Germinal center (tissue), 1 donor: ENCODE results near the gene COBL.

ENCODE experiments used
- DNase-seq: peaks from one replicate; pipeline ENCODE4 v3.0.0; 2012; ENCODE audit warnings: mixed read lengths, low spot score

The COBL gene

DNA sequence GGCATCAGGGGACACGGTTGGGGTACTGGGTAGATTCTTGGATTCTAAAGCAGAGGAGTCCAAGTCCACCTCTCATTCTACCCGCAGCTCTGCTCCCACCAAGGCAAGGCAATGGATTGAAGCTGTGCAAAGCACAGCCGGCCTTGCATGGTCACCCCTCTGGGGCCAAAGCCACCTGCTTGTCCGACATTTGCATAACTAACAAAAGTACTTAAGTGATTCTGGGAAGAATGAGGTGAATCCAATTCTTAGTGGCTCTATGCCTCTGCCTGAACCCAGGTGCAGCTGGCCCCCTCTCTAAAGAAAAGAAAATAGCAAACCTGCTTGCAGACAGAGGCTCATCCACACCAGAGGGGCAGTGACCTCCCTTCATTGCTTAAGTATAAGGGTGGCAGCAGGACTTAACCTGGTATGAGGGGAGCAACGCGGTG is 10.7 kb upstream of the COBL start:
- no peak for DNase-seq

DNA sequence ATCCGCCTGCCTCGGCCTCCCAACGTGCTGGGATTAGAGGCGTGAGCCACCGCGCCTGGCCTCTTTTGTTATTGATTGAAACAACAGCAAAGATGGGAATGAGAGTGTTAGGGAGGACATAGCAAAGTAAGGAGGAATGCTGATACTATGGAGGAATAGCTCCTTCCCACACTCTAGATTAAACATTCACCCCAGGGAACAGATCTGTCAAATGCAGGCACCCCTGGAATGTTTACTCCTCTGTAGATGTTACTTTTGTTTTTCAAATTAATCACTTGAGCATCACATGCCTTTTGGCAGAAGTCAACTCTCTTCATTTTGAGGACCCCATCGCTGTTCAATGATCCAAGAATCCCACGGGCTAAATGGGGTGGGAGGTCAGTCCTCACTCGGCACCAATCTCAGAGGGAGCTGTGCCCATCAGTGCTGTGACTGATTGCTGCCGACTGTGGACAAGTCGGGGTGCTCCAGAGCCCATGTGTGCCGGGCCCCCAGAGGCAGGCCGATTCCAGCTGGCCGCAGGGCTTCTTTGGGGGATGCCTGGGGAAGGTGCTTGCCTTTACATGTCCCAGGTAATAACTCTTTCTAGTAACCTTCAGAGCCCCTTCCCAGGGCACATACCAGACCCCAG is 10.2 kb upstream of the COBL start:
- DNase-seq = no peak

DNA sequence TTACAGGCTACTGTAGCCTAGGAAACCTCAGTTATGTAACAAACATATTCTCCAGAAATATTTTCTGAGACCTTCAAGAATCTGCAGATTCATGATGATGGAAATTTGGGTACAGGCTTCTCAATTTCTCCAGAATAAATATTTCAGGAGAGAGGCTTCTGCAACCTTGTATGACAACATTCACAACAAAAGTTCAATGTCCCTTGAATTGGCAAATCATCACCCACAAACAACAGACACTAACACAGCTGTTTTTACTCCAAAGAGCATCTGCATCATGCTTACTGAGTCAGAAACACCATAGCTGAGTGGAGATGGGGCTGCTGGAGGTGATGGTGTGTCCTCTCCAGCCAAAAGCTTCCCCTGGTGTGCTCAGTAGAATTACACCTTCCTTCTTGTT is 9.3 kb upstream of the COBL start:
- no peak for DNase-seq

DNA sequence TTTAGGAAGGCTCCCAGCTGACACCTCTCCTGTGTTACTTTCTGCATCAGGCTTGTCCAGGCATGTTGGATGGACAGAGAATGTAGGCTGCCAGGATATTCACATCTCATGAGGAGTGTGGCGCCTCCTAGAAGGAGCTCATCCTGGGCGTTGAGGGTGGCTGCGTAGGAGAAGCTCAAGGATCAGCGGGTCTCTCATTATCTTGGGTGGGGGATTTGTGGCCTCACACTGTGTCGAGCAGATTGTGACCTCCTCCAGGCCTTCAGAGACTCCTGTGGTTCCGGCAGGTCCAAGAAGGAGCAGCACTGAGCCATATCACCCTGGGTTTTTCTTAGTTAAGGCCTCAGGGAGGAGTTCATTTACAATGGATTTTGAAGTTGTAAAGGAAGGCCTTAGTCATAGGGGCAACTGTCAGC is 8.7 kb upstream of the COBL start:
- DNase-seq = no peak

DNA sequence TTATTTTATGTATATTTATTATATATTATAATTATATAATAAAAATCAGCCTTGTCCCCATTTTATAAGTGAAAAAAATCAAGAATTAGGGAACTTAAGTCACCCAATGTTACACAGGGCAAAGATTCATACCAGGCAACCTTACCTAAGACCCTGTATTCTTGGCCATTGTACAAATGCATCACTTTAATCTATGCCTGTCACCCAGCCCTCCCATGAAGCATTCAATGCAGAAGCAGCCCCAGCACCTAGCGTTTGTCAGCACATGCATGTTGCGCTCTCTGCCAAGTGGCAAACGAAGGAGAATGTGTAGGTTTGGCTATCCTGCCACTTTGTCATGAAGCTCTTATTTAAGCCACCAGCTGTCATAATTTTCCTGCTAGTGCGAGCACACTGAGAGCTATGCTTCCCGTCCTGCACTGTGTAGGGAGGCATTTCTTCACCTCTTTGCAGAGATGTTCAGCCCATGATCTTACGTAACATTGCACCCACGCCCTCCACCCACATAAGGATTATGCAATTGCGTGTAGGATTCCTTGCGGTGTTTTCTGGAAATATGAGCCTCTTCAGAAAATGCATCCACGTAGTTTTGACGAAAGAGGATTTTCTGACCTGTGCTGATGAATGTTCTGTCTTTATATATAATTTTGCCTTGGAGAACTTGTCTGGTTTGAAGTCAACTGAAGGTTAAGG is 7.7 kb upstream of the COBL start:
- DNase-seq = no peak

DNA sequence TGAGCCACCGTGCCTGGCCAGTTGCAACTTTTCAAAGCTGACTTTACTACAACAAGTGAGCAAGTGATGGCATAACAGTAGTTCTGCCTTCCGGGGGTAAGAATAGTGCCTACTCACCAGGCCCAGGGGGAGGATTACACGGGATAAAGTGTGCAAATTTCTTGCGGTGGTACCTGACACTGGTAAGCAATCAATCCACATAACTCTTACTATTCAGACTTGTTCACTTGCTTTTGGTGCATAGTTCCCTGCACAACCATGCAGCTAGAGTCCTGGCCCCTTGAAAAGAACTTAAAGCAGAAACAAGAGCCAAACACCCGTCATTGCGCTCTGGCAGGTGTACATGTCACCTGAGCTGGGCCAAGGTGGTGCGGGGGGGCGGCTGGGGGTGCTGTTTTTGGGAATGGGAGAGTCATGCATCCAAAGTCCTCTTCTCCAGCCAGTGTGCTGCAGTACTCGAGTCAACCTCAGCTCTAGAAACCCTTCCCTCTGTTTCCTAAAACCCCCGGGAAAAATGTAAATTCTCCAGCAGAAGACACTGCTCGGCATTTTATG is 5.4 kb upstream of the COBL start:
- DNase-seq = no peak

DNA sequence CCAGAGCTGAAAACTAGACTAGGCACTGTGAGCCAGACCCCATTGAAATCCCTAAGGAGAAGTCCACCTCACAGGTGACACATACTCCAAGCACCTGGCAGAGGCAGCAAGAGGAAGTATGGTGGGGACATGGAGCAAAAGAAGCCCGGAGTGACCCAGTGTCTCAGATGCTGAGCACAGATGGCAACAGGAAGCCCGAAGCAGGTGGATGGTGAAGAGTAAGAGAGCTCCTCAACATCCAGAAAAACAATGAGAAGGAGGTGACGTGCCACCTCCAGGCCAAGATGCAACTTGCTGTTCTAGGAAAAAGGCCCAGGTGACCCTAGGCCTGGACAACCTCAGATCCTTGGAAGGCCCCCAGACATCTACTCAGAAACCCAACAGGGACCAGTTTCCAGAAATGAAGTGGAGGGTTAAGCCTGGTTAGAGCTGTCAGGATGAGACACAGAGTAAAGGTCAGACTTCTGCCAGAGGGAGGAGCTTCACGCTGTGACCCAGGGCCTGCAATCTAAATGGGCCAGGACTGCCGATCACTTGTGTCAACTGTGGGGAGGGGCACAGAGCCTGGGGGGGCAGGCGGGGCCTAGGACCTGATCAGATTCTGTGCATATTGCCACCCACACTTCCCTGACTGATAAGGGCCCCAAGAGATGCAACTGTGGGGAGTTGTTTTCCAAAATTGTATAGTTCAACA is 2.4 kb upstream of the COBL start:
- no peak for DNase-seq

DNA sequence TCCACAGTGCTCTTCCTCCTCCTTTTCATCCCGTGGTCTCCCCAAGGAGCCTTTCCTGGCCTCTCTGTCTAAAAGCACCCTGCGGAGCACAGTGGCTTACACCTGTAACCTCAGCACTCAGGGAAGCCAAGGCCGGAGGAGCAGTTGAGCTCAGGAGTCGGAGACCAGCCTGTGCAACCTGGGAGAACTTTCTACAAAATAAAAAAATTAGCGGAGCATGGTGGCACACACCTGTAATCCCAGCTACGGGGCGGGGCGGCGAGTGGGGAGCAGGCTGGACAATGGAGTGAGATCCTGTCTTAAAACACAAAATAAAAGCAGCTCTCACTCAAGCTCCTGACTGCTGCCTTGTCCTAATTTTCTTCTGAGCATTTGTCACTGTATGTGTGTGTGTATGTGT is 1.4 kb upstream of the COBL start:
- DNase-seq = no peak

DNA sequence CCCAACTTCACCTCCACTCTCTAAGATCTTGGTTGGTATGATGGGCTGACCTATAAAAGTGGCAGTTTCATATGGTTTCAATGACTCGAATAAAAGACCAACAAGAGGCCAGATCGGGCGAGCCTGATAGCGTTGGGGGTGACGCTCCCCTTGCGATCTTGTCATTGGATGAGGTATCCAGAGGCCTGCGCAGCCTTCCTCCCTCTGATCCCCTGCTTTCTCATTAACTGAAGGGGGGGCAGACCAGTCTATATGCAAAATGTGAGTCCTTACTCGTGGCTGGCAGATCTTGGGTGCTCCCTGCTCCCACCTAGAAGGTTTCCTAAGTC is 937 bp upstream of the COBL start:
- no peak for DNase-seq

DNA sequence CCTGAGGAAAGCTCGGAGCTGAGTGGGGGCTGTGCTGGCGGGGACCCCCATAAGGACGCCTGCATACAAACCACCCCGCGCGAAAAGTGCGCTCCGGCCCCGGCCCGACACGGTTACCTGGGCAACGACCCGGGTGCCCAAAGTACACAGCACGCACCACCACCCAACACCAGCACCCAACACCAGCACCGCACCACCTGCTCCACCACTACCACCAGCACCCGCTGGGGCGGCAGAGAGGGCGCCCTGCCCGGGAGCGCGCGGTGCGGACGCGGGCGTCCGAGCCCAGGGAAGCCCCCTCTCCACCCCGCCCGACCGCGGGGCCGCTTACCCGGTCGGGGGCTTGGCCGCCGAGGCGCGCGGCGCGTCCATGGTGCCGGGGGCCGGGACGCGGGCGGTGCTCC is 345 bp downstream of the COBL start:
- no peak for DNase-seq

DNA sequence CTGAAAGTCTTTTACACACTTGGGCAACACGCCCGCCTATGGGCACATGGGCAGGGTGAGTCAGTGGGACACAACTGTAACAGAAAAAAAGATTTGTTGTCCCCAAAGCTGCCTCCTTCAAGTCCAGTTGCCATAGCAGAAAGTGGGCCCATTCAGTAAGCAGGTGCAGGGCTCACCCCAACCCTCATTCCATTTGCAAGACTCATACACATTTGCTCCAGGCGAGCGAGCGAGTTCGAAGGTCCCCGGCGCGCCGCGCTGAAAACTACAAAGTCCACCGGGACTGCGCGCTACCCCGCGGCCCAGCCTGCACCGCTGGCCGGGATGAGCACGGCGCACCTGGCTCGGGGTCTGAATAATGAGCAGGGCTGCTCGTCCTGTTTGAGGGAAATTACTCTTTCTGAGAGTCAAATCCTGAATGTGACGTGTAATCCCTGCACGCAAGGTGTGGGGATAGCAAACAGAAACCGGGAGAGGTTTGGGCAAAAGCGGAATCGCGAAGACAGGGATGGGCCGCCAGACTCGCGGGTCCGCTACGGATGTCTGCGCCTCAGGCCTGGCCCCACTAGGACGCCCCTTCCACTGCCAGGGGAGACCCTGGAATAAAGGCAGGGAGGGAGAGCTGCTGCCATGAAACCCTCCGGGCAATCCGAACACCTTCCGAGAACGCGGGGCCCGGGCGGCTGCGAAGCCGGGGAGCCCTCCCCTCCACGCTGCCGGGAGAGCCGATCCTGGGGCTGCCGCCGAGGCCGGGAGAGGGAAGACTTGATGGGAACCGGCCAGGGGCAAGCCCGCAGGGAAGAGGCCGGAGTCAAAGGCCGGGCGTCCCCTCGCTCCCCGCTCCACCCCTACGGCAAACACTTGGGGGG is 982 bp downstream of the COBL start:
- DNase-seq = no peak

DNA sequence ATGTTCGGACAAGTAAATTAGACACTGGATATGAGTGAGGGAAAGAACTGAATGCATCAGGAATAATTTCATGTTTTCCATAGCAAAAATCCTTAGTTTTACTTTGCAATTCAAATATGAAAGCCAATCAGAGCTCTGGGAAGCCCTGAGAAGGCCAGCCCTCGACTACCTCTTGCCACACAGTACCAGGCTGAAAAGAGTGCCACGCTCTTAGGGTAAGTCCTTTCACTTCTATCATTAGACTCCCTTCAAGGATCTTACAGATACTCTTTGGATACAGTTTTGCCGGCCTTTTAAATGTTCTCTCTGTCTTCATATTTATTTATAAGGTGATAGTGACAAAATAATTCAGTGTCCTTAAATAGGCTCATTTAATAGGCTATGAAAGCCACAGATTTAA is 1.9 kb downstream of the COBL start:
- no peak for DNase-seq

DNA sequence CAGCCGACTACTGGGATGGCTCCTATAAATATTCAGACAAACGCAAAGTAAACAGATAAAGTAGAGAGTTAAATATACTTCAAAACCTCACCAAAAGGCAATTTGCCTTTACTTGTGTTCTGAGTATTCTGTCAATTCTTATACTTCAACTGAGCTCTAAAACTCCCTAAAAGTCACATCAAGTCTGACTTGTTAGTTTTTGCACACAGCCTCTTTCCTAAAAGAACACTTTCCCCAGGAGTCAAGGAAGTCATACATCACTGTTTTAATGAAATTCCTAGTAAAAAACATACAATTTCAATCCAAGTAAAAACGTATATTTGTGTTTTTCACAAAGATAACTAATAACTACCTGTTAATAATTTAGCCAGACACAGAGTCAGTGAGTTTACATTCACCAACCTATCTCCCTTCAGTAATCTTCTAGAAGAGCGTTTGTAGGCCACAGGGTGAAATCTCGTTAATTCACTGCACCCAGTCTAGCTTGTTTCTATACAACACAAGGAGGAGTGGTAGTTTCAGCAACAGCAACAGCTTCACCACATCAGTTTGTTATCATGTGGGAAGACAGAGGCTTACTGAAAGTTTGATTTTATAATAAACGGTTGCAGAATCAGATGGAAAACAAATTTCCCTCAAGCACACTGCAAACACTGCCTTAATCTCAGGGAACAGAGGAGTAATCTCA is 2.7 kb downstream of the COBL start:
- no peak for DNase-seq

DNA sequence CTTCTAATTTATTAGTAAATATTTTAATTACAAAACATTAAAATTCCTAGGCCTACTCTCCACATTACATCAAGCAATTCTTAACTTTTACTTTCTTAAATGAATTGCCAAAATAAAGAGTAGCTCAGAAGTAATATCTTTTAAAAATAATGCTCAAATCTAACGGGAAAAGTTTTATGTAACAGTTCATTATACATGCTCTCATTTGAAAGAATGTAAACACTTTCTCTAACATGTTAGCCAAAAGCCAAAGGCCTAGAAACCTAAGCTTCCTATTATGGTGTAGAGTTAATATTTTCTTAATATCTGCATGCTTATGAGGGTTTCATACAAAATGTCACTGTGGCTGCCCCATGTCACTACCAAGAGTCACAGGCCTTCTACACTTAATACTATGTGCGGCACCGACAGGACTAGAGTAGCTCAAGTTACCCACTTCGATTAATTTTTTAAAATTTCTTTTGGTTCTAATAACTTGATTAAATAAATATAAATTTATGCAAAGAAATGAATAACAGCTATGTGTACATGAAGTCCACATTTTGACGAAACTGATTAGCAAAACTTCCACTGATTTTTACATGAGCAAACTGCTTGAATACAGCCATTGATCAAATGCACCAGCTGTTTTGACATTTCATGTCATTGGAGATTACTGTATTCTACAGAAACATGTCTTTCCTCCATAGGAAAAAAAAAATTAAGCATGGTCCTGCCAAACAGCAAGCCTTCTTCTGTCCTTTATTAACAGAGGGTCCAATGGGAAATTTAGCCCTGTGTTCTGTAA is 3.5 kb downstream of the COBL start:
- no peak for DNase-seq

DNA sequence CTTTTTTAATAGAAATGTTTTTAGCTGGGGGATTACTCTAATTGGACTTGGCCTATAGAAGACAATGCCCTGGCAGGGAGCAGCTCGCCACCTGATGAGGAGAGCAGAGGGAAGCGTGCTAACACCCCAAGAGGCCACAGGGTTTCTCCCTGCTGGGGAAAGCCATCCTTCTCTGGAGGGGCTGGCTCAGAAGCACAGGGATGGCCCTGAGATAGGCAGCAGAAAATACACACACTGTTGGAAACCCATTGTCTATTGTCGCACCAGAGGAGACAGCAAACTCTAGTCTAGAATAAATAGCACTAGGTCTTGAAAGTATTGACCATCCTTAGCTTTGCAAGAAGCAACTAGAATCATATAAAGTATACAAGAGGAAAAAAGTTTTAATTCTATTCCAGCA is 5.4 kb downstream of the COBL start:
- DNase-seq = no peak

DNA sequence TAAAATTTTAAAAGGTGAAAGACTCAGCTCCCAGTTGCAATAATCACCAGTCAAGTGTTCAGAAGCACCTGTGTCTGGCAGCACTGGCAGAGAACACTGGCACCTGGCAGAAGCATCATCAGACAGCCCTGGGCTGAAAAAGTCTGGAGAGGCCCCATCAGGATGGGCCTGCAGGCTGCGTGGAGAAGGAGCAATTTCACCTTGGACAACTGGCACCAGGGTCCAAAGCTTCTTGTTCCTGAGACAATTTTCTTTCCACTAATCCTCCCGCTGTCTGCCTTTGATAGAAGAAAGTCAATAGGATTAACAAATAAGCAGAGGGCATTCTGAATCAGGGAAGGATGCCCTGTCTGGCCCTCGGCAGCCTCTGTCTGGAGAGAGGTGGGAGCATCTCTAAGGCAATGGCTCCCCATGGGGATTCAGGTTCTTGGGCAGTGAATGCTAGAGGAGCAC is 6.5 kb downstream of the COBL start:
- no peak for DNase-seq

DNA sequence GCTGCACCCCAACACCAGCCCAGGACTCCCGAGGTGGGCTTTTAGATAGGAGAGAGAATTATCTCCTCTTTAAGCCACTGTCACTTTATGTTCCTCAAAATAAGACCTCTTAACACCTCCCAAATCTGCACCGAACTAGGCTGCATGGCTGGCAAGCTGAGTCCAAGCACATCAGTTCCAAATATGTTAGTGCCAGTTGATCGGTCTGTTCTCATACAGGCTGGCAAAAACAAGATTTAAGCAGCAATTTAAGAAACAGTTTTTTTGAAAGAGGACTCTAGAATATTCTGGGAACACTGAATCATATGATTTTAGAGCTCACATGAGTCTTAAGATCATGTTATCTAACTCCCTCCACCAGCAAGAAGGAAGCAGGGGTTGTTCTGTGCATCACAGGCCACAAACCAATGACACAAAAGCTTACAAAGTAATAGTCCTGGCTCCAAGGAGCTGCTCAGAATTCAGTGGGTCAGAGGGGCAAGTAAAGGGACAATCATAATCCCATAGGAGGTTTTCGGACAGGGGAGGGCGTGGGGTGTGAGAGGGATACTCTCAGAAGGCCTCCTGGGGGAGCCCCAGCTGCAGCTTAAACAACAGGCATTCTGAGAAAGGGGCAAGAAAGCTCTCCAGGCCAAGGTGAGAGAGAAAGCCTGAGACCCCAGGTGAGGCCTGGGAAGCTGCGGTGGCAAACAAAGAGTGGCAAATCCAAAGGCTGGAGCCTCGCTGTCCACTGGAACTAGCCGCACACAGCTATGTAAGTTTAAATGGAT is 7.1 kb downstream of the COBL start:
- no peak for DNase-seq

DNA sequence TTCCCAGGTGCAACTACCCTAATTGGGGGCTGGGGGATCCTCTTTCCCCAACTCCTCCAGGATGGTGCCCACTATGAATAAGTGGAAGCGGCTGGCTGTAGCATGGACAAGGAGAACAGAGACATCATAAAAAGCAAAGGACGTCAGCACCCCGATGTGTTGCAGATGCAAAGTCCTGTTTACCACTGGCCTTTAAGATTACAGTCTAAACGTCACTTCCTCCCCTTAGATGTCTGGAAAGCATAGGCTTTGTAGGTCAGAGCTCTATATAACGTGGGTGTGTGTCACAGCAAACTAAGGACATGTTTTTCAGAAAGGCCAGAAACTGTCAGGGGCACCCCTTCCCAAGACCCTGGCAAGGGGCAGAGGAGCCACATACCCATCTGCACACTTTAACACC is 7.9 kb downstream of the COBL start:
- no peak for DNase-seq

DNA sequence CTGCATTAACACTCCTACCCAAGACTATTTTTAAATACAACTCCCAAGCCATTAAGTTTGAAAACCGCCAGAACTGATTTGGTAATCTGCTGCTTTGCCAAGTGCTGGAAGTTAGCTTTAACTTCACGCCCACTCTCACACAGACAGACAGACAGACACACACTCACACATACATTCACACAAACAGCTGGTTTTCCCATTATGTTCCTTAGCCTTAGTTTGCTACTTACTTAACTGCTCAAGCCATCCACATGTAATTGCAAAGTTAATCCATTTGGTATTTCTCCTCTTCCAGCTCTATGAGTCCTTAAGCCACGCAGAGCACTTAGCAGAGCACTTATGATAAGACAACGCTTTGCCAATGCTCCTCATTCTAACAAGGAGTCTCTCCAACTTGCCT is 8.3 kb downstream of the COBL start:
- no peak for DNase-seq

DNA sequence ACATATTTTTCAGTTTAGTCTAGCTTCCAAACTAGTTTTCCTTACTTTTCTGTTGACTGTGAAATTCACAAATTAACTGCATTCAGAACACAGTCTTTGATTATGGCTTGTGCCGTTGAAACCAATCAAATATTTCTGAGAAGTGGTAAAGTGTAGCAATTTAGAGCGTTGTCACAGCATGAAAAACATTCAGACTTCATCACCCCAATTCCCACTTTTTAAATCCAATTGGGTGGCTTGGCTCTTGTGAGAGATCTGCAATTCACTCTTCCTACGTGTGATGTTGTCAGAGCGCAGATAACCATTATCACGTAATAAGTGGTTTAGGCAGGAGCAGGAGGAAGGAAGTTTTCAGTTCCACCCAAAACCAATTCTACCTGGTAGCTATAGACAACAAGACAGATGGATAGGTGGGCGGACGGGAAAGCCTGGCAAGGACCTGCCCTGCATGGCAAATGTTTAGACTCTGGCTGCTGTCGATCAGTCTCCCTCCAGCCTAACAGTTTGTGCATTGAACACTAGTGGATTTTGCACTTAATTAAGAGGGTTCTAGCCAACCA is 8.9 kb downstream of the COBL start:
- no peak for DNase-seq
